Measurements from ENCODE around the gene POC1A.

Gene POC1A

DNA sequence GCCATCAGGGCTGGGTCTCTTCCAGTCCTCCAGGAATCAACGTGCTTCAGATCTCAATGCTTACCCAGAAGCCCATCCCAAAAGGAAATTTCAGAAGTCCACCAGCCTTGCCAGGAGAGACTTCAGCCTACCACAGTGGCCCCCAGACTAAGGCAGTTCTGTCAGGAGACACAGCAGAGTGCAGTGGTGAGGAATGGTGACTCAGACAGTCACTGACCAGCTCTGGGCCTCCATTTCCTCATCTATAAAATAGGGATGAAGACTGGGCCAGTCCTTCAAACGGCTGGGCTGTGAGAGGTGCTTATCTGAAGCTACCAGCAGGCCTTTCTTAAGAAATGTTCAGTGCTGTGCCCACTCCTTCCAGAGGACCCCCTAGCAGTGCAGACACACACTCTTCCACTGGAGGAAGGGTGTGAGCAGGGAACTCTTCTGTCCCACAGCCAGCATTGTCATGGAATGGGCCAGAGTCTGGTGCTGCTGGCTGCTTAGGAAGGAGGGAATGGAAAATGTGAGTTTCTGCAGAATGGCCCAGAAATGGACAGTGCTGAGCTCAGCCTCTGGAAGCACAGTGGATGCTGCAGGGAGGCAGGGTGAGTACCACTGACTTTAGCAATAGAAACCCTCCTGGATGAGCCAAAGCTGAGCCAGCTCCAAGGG is 56.2 kb downstream of the POC1A start:
- no peak for DNase-seq

DNA sequence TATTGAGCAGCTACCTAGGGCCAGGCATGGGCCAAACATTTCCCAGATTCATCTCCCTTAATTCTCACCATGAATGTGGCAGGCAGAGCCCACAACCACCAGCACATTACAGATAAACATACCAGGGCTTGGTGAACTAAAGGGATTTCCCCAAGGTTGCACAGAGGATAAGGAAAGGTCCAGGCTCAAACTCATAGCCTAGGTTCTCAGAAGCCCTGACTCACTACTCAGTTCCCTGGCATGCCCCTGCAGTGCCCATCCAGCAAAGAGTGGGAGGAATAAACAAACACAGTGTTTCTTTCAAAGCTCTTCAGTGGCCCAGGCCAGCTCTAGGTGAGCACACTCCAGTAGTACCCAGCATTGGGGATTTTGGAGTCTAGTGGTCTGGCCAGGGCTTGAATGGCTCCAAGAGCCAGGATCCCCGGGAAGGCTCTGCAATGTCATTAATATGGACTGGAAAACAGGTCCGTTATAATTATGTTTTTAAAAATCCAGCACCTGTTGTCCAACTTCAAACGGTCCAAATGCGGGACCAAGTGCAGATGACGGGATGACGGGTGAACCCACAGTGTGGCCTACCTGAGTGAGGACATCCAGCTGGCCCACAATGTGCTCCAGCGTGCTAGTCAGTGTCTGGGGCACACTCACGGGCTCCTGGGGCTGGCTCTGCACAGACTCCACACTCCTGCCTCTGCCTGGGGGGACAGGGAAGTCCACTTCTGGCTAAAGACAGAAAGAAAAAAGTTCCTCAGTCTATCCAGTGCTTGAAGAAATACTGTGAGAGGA is 58.0 kb downstream of the POC1A start:
- DNase-seq: no peak

DNA sequence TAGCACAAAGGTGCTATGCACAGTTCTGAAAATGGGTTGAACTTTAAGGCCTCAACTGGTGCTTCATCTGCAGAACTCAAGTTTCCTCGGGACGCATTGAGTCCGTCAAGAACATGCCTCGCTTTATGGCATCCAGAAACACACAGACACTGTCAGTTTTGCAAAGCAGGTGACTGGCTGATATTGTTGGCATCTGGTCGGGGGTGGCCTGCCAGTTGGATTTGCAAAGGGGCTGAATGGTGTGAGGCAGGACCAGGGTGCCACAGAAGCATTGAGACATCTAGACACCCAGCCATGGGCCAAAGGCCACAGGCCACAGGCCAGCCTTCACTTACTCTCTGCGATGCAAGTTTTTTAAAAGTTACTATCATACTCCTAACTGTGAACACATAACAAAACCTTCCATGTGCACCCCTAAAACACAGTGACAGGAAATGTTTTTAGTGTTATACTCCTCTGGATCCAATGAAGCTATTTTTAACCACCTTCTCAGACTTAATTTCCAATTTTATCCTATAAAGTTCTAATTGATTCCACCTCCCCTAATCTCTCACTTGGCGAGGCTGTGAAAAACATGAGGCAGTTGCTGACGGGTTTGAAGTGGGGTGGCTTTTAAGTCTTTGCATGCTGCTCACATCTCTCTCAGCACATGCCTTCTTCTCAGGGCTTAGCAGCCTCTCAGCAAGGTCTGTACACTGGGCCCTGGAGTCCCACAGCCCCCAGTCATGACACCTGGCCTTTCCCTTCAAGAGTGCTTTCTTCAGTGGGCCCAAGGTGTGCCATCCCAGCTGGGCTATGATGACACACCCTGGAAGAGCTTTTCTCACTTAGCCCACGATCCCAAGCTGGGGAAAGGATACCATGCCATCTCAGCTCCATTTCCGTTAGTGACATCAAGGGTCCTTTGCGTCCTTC is 59.4 kb downstream of the POC1A start:
- DNase-seq: no peak

DNA sequence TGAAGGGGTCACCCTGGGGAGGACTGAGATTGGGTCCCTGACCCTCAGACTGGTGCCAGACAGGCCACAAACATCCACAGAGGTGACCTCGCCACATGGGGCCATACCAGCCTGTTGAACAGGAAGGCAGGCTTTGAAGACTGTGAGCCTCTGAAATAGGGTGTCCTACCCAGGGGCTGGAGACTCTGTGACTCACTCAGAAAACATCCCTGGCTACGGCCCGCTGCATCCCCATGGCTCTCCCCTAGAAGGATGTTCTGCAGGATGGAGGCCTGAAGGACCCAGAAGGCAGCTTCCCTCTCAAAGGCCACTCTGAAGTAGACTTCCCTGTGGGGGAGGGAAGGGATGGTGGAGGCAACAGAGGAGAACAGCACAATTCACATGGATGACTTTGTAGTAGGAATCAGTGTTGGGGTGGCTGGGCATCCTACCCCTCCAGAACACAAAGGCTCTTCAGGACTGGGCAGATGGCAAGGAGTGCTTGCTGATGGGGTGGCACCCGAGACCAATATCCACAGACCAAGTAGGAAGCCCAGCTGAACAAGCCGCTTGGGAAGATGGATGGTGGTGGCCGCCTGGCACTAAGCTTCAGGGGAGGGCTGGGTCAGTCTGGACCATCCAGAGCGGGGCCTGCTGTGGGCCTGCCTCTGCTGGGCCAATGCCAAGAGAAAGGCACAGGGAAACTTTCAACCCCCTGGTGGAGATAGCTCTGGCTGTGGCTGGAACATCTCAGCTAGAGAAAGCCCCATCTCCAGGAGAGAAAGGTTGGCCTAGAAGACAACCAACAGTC is 60.3 kb downstream of the POC1A start:
- no peak for DNase-seq

DNA sequence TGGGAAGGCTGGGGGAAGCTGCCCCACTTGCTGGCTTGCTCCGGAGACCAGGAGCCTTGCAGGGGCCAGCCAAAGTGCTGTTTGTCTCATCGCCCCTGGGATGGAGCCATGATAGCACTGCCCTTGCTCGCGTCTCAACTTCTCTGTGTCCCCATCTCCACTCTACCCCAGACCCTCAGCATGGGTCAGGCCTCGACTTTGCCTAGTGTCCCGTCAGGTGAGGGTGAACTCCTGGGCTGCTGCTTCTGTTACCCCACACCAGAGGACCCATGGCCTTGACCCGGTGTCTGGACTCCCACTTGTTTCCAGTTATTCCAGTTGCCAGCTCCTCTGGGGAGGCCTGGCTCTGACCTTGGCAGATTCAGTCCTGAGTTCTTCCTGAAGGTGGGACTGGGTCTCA is 61.3 kb downstream of the POC1A start:
- DNase-seq: no peak

DNA sequence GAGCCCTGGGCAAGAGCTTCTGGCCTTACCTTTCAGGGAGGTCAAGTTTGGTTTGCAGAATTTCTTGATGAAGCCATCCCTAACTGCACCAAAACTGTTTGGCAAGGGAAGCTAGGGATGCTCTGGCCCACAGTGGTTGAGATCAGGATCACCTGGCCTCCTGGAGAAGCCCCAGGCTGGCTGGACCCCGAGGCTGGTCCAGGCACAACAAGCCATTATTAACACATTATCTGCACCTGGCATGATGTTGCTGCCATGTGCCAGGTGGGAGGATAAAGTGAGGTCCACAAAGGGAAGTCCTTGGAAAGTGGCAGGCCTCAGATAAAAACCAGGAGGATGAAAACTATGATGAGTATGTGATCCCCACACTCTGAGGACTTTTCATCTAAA is 62.0 kb downstream of the POC1A start:
- DNase-seq: no peak

DNA sequence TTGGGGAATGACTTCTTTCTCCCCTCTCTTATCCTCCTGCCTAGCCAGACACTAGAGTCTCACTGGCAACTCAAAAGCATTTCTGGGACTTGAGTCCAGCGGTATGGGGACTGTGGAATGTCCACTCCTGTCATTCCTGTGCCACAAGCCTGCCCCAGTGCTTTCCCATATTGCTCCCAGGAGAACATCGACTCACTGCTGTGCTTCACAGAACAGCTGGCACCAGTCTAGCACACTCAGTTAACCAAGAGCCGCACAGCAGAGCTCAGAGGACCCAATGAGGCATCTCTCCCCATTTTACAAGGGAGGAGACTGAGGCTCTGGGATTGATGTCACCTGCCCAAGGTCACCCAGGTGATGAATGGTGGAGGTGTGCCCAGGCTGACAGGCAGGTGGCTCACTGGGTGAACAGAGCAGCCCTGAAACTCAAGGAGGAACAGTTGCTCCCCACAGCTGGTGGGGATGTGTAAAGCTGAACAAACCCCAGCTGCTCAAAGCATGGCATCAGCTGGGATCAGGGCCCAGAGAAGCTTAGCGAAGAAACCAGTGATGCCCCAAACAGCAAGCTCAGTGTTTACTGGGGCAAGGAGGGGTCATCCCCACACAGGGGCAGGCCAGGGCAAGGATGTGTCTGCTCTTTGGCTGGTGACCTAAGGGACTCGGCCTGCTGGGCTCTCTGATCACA is 62.5 kb downstream of the POC1A start:
- DNase-seq: no peak

DNA sequence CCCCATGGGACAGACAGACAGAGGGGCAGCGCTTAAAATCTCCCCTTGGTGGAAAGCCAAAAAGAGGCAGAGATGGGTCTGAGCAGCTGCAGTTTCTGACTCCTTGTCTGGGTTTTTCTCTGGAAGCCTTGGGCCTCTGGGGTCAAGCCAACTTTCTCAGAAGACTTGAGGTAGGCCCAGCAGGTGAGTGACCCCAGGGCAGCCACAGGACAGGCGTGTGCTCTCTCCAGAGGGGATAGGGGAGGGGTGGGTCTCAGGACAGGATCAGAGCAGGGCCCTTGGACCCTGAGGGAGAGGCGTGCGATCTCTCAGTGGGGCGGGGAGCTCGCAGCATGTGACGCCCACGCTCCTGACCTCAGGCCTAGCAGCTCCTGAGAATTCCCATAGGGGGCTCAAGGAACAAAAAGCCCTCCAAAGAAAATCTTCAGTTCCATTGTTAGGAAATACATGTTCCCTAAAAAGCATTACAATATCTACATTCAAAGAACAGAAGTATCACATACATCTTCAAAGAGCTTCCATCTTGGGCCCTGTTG is 63.2 kb downstream of the POC1A start:
- DNase-seq: no peak

DNA sequence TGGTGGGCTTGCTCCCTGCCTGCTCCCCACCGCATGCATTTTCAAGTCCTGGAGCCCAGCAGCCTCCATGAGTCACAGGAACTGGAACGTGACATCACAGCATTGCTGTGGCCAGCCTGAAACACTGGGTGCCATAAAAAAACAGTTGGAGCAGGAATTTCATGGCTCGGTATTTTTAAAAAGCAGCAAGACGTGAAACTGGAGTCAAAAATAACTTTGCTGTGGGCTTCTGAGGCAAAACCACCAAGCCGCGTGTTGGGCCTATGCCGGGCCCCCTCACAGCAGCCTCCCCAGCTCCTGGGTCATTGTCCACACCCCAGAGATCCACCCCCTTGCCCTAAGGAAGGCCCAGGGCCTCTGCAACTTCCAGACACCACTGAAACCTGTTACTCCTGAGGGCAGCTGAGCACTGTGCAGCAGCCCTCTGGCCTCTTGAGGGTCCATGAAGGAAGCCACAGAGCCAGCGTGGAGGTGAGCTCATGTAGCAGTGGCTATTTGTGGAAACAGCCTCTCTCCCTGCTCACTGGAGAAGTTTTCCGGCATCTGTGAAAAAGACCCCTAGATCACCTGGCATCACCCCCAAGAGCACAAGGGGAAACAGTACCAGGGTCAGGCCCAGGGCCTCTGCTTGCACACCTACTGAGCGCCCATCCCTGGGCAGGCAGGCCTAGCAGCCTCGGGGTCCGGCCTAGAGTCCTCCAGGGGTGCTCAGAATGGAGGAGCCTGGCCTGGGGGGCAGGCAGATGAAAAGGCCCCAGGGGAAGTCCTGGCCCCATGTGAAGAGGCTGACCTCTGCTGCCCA is 63.9 kb downstream of the POC1A start:
- no peak for DNase-seq

DNA sequence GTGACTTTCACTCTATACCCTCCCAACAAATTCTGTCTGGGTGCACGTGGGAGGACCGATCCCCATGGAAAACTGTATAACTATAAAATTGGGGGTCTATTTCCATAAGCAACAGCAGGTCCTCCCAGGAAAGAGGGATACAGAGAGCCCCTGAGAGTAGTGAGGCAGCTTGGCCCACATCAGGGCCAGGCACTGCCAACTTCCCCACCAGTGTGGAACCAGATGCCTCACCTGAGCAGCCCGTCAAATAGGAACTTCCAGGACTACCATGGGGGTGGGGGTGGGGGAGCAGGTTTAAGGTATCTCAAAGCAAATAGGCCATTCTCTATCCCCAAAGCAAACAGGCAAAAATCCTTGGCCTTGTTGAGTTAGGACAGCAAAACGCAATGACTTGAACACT is 64.5 kb downstream of the POC1A start:
- DNase-seq: no peak

DNA sequence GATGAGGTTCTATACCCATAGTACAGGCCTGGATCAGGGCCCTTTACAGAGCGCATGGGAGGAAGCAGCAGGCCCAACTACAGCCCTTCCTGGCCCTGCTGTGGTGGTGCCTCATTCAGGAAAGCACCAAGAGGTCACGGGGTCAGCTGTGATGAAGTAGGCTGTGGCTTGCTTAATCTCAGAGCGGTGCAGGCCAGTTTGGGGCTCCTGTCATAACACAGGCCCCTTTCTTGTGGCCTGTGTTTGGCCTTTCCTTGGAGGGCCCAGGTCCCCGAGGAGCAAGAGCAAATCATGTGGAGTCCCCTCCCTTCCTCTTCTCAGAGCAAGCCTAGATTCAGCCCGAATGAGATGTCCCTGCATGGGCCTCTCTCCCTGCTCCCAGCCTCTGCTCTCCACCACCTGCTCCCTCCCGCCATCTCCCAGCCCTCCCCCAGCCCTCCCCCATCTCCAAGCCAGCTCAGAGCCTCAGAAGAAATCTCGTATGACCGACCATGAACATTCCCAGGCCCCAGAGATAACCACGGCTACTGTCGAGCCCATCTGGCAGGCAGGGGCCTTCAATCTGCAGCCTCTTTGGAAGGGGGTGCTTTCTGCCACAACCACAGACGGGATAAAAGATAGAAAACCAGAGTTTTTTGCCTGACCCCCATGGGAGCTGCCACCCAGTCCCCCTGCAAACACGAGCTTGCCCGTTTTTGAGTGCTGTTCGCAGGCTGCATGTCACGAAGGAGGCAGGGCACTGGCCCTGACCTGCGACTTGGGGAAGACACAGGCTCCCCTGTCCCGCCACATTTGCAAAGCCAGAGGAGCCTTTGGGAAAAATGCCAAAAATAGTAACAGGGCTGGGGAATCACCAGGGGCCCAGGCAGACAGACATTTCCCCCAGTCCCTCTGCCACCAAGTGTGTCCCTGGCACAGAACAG is 65.5 kb downstream of the POC1A start:
- DNase-seq: no peak

DNA sequence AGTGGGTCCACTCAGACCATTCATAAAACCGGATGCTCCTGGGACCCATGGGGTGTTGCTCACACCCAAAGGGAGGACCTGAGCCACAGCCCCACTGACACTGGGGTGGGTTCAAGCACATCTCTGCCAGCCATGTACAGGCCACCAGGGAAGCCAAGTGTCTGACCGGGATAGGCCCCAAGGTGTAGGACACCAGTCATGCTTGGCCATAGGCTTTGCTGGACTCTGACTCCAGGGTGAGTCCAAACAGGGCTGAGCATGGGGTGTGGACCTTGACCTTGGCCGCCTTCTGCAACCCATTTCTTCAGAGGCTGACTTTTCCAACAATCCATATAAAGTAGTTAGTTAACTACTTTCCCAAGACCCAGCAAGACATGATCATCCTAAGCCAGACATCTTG is 66.5 kb downstream of the POC1A start:
- DNase-seq: no peak

DNA sequence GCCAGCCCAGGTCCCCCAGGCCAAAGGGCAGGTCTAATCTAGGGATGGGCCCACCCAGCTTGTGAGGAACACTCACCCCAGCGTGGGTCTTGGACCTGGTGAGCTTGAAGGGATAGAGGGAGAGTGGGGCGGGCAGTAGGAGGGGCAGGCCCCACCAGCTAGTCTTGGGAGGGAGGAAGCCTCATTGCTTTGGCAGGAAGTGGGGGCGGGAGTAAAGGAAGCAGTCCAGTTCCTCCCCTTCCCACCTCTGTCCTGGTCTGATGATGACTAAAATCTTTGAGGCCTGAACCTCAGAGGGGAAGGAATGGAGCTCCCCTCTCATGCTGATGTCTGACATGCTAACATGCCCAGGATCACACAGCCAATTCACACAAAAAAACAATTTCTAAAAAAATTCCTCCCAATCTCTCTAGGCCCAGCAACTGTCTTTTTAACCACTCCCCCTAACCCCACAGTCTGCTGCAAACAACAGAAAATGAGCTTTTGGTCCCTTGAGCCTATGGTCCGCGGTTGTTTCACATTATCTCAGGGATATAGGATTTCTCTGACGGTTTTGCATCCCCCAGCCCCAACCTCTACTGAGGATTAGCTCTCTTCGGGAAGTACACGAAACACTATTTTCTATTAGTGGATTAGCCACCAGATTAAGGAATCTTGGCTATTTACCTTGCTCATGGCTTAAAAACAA is 67.1 kb downstream of the POC1A start:
- no peak for DNase-seq

DNA sequence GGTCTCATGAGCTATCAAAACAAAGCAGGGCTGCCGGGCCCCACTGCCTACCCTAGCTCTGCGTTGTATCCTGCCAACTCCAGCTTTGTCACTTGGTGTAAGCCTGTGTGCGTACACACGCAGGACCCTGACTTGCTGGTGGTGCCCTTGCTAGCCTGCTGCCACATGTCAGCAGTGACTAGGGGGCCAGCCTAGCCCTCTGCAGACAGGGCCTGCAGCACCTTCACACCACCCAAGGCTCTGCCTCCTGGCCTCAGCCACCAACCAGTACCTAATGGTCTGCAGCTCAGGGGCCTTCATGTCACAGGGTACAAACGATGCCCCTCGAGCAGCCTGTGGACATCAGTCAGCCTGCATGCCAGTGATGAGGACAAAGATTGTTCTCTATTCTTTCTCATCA is 67.8 kb downstream of the POC1A start:
- DNase-seq: no peak

DNA sequence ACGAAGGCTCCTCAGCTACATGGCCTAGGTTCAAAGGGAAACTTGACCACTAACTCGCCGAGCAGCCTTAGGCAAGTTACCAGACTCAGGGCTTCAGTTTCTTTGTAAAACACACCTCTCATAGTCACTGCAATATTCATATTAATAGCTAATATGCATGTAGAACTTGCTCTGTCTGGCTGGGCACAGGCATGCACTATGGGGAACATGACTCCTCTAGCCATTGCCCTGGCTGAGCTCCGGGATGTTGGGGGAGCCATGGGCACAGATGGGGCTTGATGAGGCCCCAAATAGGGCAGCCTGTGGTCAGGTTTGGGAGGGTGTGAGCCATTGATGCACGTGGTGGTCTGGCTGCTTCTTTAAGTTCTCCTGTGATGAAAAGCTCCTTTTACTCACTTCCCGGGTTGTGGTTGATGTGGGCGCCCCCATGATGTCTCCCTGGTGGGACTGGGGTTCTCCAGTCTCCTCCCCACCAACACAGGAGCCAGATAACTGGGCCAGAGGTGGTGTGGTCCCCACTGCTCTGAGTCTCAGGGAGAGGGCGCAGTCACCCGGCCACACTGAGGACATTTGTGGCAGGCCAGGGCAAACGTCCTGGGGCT is 68.4 kb downstream of the POC1A start:
- no peak for DNase-seq

DNA sequence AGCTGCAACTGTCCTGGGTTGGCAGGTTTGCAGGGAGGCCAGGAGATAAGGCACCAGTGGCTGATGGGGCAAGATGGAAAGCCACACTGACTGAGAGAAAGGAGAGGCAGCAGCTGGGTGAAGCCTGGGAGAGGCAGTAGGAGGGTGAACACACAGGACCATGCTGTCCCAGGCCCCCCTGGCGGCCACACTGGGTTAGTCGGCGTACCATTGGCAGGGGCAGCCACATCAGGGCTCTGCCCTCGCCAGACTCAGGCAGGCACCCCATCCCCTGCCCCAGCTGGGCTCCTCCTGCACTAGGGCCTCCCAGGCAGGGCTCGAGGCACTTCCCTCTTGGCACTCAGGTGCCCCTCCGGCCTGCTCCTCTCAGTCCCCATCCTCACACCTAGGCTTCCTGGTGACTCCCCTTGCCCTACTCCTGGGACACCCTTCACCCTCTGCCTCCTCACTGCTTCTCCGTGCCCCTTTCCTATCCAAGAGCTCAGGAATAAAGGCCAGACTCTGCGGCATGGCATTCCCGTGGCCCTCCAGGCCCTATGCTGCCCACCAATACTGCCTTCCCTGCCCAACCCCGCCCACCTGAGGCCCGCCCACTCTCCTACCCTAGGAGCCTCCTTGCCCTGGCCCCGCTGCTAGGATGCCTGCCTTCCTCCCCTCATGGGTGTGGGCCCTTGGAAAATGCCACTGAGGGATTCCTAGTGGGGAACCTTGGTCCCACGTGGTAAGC is 69.1 kb downstream of the POC1A start:
- no peak for DNase-seq

DNA sequence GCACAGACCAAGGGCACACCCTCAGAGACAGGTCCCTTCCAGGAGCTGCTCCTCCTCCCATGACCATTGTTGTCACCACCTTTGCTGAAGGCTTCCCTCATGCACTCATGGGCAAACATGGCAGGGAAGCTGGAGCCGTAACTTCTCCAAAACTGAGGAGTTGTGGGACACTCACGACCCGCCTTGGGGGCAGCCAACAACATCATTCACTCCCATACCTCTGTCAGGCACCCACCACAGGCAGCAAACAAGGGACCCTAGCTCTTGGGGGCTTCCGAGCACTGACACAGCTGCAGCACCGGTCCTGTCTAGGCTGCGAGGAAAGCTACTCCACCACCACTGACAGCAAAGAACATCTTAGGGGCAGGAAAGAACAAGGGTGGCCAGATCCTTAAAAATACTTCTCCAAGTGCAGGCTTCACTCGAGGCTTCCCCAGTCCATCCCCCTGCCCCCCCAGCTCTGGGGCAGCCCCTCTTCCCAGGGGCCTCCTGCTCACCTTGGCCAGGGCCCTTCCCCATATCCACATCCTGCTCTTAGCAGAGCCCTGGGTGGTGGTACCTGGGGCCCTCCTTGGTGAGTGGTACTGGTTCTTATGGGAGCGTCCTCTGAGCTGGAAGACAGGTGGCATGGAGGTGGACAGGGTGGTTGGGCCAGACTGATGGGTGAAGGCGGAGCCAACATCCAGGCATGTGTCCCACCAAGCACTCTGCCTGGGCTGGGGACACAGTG is 69.8 kb downstream of the POC1A start:
- DNase-seq: no peak

All from NCI-H1105 (cell line).